Measurements from ENCODE around the gene IL17B.
A peak's percentile ranks its signal among the peaks of the same experiment; 100 is the strongest.
"Not testable (repeated sequence)": the region's sequence is repeated elsewhere in the genome, so short reads cannot be mapped to it uniquely, and the experiment has no call there.

The IL17B gene

DNA sequence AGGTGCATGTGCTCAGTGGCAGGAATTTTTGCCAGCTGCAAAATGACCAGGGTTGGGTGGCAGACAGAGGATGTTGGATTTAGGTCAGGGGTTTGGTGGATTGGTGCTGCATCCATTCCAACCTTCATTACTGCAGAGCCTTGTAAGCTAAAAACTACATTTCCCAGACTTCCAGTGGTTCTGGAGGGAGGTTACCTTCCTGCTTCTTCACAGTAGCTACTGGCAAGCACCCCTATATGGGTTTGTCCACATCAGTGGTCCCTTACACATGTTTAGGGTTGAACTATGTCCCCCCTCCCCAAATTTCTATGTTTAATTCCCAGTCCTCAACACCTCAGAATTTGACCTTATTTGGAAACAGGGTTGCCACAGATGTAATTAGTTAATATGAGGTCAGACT is 20.7 kb upstream of the IL17B start:
- no peak for DNase-seq

DNA sequence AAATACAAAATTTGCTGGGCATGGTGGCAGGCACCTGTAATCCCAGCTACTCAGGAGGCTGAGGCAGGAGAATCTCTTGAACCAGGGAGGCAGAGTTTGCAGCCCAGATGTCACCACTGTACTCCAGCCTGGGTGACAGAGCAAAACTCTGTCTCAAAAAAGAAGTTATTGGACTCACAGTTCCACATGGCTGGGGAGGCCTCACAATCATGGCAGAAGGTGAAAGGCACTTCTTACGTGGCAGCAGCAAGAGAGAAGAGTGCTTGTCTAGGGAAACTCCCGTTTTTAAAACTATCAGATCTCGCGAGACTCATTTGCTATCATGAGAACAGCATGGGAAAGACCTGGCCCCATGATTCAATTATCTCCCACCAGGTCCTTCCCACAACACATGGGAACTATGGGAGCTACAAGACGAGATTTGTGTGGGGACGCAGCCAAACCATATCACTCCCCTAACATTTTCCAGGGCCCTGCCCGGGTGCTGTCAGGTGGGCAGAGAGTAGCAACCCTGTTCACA is 19.7 kb upstream of the IL17B start:
- not testable (repeated sequence) for DNase-seq

DNA sequence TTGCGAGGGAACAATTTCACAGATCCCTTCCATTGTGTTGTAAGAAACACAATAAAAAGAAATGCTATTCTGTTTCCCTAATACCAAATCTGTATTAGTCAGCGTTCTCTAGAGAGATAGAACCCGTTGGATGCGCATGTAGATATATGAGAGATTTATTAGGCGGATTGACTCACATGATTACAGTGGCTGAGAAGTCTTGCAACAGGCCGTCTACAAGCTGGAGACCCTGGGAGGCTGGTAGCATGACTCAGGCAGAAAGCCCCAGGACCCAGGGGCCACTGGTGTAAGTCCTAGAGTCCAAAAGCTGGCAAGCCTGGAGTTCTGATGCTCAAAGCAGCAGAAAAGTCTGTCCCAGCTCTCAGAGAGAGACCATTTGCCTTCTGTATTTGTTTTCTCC is 18.4 kb upstream of the IL17B start:
- DNase-seq: no peak

DNA sequence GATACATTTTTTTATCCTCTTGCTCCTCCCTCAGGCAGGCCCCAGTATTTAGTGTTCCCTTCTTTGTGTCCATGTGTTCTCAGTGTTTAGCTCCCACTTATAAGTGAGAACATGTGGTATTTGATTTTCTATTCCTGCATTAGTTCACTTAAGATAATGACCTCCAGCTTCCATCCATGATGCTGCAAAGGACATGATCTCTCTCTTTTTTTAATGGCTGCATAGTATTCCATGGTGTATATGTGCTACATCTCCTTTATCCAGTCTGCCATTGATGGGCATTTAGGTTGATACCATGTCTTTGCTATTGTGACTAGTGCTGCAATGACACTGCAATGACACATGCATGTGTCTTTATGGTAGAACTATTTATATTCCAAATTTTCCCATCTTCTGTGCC is 15.9 kb upstream of the IL17B start:
- DNase-seq: not testable (repeated sequence)

DNA sequence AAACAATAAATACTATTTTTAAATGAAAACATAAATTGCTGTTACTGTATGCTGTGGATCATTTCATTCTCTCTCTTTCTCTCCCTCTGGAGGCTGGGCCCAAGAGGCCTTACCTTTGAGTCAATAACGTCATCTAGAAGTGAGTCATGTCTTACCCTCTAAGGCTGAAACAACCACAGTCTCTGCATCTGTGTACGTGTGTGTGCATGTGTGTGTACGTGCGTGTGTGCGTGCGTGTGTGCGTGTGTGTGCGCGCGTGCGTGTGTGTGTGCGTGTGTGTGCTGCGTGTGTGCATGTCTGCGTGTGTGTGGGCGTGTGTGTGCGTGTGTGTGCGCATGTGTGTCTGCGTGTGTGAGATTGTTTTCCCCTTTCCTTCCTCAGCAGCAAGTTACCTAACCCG is 13.6 kb upstream of the IL17B start:
- no peak for DNase-seq

DNA sequence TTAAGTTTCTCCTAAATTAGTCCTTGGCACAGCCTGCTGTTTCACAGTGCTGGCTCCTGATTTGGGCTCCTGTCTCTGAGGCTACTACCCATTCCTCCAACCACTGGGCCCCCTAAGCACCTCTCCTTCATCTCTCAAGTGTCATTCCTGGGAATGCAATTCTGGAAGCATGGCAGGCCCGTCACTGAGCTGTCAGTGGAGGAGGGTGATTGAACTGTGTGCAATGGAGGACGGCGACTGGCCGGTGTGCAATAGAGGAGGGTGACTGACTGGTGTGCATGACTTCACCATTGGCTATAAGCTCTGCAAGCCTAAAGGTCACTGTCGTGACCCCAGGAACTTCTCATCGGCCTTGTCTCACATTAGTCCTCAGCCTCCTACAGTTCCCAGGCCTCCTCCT is 12.4 kb upstream of the IL17B start:
- no peak for DNase-seq

DNA sequence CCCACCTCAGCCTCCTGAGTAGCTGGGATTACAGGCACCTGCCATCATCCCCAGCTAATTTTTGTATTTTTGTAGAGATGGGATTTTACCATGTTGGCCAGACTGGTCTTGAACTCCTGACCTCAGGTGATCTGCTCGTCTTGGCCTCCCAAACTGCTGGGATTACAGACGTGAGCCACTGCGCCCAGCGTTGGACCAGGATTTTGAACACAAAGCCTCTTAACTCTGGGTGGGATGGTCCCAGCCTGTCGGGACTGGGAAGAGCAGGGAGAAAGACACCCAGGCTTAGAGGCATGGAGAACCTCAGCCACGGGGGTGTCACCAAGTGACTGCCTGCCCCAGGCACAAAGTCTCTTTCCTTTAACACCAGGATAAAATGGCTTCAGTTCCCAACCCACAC is 12.0 kb upstream of the IL17B start:
- not testable (repeated sequence) for DNase-seq

DNA sequence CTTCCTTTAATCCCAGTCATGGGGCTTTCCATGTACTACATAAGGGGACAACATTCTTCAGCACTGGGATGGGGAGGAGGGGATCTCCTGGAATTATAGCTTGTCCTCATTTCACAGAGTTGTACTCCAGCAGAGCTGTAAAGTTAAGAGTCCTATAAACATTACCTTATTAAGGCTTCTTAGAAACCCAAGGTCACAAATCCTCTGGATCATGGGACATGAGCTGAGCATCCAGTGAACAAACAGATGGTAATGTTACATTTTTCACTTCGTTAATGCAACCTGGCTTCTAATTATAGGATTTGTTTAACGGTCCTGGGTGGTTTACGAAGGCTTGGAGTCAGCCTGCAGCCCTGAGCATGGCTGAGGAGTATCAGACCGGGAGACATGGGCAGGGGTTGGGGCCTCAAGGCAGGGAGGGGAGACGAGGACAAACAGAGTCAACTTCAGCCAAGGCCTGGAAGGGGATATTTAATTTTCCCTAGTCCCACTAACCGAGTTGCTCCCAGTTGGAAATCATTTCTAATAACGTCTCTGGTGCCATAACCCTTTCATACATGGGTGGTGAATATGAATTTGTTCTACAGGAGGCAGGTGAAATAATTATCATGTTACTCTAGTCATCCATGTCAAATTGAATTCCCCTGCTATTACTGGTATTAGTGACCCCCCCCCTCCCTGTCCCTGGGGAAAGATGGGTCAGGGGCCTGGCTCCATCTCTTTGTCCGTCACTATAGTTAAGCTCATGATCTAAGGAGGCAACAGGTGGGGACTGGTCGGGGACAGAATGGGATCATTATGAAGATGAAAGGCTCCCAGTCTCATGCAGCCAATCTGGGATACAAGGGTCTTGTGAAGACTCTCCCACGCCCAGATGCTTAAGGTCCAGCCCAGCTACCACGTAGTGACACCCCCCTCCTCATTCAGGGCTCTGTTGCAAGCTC is 10.7 kb upstream of the IL17B start:
- DNase-seq: no peak

DNA sequence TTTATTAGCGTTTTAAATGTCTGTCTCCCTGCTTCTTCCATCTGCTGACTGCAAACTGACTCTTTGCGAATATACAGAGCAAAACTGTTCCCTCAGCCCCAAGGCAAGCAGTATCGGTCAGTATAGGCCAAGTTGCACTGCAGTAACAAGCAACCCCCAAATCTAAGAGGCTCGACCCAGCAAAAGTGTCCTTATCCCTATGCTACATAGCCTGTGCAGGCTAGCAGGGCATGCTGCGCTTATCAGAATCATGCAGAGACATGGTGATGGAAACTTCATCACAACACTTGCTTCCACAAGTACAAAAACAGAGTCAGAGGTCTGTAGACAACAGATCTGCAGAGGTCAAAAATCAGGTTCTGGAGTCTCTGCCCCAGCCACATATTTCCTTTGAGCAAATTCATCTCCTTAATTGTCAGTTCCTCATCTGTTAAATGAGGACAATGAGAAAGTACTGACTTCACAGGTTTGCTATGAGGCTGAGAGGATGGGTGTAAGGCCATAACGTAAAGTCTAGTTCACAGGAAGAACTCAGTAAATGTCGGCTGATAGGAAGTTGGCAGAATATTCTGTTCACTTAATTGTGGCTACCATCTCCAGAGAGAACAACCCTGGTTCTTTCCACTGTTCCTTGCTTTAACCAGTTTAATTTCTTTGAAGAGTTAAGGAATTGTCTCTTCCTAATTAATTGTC is 9.6 kb upstream of the IL17B start:
- no peak for DNase-seq

DNA sequence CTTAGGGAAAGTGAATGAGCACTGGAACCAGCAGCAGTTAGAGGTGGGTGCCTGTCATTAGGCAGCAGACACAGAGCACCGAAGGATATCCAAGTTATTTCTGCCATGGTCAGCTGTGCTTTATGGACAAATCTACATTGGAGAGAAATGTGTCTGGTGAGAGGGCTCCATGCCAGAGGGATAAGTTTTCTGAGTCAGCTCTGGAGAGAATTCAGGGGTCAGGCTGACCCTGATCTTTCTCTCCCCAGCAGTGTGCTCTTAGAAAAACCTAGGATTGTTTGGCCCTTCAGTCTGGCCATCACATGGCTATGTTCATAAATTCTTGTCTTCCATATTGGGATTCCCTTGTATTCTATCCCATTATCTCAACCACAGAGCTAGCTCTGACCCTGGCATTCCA is 8.9 kb upstream of the IL17B start:
- DNase-seq: no peak

DNA sequence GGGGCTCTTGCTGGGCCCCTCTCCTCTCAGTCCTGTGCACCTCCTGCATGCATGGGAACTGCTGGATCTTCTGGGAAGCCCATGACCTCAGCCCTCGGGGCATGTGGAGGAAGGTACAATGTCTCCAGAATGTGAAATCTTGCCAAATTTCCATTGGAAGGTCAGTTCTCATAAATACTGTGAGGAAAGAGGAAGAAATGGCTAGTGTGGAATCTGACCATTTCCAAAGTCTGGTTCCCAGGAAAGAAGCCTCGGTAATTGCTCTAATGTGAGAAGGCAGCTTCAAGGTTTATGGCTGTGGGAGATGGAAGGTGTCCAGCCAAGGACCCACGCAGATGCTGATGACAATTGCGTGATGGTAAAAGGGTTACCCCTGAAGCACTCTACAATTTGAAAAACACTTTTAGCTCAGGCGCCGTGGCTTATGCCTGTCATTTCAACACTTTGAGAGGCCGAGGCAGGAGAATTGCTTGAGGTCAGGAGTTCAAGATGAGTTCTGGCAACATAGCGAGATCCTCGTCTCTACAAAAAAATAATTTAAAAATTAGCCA is 8.1 kb upstream of the IL17B start:
- DNase-seq: no peak

DNA sequence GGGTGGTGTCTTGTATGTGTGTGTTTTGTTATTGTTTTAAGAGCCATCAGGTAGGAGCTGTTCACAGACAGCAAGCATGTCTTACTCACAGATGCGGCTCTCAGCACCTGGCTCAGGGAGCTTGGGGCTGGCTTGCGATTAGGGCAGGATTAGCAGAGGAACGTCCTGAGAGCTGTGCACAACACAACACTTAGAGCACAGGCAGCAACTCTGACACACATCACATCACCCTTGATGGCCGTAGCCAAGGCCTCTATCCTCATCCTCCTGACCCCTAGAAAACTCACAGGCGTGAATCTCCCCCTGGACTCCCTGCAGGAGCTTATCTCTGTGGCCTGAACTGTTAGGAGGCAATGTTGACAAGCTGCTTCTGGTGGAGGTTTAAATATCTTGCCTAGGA is 7.1 kb upstream of the IL17B start:
- DNase-seq: no peak

DNA sequence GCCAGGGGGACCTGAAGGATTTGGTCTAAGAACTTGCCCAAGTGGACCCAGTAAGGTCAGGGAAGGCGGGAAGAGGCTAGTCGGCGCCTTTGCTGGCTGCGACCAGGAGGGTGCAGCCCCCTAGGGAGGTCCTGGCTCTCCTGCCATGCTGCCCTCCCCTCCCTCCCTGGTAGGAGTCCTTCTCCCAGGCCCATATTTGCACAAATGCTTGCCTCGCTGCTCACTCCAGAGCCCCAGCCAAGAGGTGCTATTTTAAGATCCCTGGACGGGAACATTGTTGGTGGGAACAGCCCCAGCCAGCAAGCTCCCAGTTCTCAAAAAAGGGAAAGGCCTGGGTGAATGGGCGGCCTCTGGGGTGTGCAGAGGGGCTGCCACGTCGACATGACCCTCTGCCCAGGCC is 4.3 kb upstream of the IL17B start:
- DNase-seq: no peak

DNA sequence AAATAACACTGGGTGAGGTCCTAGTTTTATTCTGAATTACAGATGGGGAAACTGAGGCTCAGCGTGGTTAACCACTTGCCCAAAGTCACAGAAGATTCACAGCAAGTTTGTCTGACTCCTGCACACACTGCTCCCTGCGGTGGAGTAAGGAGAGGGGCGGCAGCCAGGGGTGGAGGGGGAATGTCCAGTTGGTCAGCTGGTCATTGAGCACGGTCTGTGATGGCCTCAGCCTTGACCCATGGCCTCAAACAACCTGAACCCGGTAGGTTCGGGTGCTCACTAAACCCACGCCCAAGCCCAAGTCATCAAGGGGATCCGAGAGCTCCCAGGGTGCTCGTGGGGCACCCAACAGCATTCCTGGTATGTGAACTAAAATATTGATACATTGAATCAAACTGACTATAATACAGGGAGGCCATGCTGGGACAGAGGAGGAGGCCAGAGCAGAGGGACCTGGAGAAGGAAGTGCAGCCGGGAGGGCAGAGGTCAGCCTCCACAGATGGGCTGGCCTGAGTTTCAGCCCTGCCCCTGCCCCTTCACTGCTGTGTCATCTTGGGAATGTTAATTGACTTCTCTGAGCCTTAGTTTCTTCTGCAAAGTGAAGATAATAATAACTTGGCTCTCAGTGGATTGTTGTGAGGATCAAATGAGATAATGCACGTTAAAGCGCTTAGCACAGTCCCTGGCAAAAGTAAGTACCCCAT is 3.6 kb upstream of the IL17B start:
- DNase-seq: no peak

DNA sequence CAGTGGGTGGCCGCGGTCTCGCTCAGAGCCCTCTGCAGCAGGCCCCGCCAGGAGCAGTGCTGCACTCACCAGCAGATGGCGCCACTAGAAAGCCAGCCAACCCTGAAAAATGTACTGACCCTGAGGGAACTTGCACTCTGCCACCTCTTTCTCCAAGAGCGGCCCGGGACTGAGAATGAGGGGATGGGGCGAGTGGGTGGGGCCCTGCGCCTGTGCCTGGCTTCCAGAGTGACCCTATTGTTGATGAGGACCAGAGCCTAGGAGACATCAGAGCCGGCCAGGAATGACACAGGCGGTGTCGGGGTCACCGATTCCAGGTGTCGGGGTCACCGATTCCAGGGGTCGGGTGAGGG is 2.9 kb upstream of the IL17B start:
- peak; percentile 52 for DNase-seq

DNA sequence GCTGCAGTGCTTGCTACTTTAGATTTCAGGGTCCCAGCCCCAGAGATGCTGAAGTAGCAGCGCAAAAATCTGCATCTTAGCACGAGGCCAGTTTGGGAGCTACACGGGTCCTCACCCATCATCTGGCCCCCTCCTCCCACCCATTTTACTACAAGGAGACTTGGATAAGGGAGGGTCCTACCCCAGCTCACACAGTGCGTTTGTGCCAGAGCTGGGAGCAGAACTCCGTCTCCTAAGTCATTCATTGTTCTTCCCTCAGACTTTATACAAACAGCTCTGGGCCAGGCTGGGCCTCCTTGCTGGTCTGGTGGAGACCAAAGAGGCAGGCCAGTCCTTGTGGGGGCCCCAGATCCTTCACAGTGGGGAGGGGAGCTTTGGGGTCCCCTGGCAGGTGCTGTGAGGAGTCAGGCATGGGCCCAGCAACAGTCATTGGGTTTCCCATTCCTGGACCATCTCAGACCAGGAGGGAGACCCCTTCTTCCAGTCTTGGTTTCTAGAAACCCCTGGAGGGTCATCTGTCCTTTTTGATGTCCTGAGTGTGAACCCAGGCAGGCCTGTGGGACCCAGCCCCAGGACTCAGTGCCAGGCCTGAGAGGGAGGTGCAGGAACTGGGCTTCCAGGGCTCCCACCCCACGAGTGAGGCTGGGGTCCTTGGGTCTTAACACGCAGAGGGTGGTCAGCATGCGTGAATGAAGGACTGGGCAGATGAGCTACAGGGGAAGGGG is 2.3 kb upstream of the IL17B start:
- DNase-seq: no peak

DNA sequence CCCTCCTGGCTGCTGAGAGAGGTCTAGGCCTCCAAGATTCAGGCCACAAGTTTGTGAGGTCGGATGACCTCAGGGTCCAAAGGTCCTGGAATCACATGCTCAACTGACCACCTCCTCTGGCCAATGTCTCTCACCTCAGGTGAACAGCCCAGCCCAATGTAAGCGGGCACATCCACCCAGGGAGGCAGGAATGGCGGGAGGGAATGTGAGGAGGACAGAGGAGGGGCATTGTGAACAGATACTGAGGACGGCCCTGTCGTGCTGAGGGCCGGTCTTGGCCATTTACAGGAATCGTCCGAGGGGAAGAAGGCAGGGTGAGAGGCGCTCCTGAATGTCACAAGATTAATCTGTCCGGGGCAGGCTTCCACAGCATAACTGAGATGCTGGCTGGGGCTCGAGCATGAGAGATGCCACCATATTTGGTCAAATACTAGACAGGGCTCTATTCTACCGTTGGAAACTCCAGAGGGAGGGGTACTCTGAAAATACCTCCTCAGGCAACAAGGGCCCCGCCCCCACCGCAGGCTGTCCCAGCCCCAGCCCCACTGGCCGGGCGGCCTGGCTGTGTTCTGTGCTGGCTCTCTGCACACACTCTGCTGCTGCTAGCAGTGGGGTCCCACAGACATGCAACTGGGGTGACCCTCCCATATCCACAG is 1.5 kb upstream of the IL17B start:
- no peak for DNase-seq

DNA sequence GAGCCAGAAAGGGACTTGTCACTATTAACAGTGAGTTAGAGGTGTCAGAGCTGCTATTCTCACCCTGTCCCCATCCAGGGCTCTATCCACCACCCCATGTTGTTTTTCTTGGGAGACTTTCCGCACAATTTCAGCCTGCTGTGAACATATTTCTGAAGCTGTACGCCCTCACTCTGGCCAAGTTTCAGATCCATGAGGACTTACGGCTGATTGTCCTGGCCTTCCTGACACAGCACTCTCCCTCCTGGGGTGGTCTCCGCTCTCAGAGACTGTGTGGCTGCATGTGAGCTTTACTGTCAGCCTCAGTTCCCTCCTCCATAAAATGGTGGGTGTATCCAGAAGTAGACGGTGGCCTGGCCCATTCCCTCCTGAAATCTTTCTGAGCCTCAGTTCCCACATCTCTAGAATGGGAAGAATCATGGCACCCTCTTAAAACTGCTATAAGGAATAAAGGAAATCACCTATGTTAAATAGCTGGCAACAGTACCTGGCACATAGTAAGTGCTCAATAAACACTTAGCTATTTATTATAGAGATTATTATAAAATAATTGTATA is 804 bp upstream of the IL17B start:
- DNase-seq: no peak

DNA sequence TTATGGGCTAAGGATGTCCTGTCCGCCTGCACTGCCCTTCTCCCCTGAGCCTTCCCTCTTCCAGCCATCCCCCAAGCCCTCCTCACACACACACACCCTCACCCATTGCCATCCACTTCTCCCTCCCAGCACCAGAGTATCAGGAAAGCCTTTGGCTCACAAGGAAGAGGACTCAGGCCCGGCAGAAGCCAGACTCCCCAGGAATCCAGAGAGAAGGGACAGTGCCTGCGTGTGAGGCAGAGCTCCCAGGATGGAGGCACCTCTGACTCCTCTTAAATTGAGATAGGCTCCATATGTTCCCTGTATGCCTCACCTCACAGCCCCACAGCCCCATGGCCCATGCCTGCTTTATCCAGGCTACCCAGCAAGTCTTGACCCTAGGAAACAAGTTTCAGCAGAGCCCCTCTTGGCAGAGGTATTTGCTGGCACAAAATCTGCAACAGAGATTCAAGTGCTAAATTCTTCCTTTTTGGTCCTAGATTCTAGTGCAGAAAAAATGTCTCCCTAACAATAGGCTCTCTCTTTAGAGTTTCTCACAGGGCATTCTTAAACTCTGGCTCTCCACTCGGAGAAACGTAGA is 761 bp downstream of the IL17B start:
- DNase-seq: no peak

DNA sequence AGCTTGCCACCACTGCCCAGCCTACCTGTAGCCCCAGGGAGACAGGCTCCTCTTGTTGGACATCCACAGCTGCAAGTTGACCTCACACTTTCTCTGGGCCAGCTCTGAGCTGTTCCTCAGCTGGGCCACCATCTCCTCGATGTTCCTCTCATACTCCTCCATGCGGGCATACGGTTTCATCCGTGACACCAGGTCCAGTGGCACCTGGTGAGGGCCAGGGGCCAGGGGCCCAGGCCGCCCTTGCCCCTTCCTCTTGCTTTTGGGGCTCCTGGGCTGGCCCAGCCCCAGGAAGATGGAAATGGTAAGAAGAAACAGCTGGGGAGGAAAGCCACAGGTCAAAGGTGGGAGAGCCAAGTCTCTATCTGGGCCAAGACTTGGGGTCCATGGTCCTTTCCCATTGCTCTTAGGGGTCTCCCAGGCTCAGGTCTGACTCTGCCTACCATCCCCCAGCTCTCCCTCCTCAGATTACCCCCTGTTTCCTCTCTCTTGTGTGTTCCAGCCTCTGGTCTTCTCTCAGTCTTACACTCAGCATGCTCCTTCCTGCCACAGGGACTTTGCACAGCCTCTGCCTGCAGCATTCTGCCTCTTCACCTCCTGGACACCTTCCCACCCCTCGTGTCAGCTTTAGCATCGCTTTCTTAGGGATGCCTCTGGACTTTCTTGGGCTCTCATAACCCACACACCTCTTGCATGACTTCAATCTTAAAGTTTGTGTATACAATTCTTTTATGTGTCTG is 2.2 kb downstream of the IL17B start:
- no peak for DNase-seq

DNA sequence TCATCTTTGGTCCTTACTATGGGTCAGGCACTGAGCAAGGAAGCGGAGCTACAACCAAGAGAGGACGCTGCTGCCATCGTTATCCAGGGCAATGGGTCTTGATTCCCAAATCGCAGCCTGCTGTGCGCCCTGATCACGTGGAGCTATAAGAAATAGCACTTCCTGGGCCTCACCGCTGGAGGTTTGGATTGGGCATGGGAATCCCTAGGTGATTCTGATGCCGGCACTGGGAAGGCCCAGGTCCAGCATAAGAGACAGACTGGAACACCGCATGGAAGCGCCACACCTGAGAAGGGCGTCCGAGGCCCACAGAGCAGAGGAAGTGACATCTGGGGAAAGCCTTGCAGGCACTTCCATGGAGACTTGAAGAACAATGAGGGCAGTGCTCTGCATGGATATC is 3.0 kb downstream of the IL17B start:
- DNase-seq: no peak

All from NCI-H345 (cell line).